ENCODE results near the gene AGAP4.
"Not testable (repeated sequence)": the region's sequence is repeated elsewhere in the genome, so short reads cannot be mapped to it uniquely, and the experiment has no call there.

AGAP4 gene

DNA sequence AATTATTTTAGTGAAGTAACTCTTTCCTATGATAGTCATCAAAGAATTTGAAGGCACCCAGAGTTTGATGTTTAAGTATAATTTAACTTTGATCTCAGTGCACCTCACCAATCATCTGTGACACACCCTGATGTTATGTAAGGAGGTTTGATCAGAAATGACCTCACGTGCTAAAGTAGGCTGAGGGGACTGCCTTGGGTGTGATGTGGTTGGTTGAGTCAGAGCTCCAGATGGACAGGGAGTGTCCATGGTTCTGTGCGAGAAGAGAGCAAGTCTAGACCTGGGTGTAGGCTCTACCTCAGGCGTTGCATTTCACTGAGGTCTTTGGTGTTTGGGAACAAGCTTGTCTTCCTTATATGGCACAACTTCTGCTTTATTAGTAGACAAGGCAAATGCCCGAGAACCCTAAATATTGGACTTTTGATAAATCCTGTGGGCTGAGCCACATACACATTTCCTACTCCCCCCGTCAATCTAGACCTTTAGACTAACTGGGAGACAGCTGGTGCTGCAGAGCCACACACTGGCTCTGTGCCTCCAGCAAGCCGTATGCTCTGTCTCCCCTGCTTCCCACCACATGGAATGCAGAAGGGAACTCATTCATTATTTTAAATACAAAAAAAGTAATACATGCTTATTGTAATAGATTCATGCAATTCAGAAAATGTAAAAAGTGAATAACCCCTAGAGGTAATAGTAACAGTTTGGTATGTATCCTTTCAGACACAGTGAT lies 56.4 kb downstream of the AGAP4 start:
- not testable (repeated sequence) for DNase-seq

GRCh38 chr10:45789991-45790390 lies 57.3 kb downstream of the AGAP4 start:
- not testable (repeated sequence) for DNase-seq

DNA sequence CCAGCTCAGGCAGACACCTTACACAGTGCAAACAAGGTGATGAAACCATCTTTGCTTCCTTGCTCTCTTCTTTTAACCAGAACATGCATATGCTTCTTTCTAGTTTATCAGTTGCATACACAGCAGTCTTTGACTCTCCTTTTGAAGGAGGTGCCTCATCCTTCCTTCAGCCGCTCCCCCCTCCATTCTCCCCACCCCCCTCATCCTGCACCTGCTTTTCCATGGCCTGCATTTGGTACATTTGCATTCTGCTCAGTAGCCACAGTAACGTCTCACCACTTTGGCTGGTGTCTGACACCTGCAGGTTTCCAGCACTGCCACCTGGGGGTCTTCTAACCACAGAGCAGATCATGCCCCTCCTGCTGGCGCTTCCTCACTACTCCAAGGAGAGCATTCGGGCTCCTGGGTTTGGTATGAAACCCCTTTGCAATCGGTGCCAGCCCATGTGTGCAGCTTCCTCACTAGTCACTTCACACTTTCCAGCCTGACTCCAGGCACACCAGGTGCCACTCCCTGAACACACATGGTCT lies 60.0 kb downstream of the AGAP4 start:
- DNase-seq = not testable (repeated sequence)

DNA sequence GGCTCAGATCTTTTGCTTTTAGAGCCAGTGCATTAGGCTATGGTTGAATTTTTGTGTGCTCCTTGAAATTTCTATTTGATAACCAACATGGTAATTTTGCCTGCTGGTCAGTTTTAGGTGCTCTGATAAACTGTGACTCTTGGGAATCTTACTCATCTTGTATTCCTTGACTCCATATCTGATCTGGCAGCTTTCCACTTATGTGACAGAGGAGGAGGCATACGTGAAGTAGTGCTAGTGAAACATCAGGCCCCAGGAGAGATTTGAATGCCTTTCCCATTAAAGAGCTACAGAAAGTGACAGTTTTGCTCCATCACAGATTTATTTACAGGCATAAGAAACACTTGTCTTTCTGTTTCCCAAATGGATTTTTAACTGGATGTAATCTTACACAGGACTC lies 61.1 kb downstream of the AGAP4 start:
- not testable (repeated sequence) for DNase-seq
